GM19025 (cell line): ENCODE results near the gene MATN1.
"Not testable (repeated sequence)": the region's sequence is repeated elsewhere in the genome, so short reads cannot be mapped to it uniquely, and the experiment has no call there.

ENCODE experiments used
- ATAC-seq: cut with Tn5 transposase; IDR thresholded peaks from one replicate; pipeline ENCODE4 v1.9.1; 2021; ENCODE audit warnings: mild to moderate bottlenecking, low read depth, moderate library complexity; ENCODE audit not compliant: unreplicated experiment

The MATN1 gene

DNA sequence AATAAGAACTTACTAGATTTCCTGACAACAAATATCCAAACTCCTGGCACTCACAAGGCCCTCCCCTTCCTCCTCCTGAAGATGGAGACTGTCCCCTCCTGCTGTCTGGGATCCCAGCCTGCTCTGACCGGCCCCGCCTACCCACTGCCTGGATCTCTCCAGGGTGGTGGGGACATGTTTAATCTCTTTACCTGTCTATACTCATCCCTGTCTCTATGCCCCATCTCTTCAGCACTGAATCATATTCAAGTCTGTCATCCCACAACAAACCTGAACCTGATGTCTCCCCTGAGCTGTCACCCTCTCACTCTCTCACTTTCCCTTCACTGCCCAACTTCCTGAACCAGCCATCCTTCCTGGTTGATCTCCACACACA, 22.1 kb downstream of the MATN1 start:
- no peak for ATAC-seq

DNA sequence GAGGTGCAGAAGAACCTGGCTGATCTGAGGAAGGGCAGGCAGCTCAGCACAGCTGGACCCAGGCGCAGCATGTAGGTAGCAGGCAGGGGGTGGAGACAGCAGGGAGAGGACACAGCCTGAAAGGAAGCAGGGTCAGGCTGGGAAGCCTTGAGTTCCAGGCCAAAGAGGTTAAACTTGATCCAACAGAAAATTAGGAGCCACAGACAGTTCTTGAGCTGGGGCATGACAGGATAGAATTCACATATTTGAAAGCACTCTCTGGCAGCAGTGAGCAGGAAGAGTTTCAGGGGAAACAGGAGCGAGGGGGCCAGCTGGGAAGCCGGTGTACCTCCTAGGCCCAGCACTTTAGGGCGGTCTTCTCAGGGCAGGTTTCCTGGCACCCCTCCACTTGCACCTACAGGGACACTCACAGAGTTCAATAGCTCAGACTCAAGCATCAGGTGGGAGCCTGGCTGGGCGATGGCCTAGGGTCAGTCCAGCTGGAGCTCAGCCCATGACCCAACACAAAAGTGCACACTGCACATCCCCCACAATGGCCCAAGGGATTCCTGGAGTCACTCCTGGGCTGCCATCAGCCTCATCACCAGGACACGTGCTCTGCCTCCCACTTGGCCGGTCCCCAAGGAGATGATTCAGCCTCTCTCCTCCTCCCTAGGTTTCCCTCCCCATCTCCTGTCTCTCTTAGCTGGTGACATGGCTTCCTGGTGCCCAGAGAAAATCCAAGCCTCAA, 22.7 kb downstream of the MATN1 start:
- ATAC-seq = no peak

- ATAC-seq = no peak
Observed at GRCh38 chr1:30699762-30700161, 23.6 kb downstream of the MATN1 start.

DNA sequence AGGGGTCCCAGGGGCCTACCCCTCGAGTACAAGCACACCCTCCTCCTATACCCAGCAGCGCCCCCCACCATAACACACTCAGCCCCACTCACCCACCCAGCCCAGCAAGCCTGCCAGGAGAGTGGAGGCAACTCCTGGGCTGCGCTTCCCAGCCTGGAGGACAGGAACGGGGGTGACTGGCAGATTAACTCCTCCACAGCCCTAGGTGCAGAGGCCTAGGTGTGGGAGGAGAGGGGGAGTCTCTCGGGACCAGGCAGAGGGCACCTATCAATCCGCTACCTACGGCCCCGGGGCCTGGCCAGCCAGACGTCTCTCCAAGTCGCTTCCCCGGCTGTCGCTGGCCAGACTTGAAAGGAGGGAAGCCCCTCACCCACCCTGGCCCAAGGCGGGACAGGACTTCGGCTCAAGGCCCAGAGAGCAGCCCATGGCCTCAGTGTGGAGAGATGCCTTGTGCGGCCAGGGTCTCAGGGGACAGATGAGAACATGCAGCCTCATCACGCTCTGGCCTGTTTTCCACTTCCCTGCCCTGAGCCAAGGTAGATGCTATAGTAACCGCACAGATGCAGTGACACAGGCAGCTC, 24.9 kb downstream of the MATN1 start:
- no peak for ATAC-seq

- peak; percentile 57 for ATAC-seq
Observed at GRCh38 chr1:30697571-30698376, 25.6 kb downstream of the MATN1 start.

- no peak for ATAC-seq
Observed at GRCh38 chr1:30696831-30697230, 26.6 kb downstream of the MATN1 start.

- ATAC-seq = no peak
Observed at GRCh38 chr1:30695439-30695841, 27.9 kb downstream of the MATN1 start.

- no peak for ATAC-seq
Observed at GRCh38 chr1:30694280-30695175, 28.9 kb downstream of the MATN1 start.

- ATAC-seq = no peak
Observed at GRCh38 chr1:30693822-30694221, 29.6 kb downstream of the MATN1 start.

DNA sequence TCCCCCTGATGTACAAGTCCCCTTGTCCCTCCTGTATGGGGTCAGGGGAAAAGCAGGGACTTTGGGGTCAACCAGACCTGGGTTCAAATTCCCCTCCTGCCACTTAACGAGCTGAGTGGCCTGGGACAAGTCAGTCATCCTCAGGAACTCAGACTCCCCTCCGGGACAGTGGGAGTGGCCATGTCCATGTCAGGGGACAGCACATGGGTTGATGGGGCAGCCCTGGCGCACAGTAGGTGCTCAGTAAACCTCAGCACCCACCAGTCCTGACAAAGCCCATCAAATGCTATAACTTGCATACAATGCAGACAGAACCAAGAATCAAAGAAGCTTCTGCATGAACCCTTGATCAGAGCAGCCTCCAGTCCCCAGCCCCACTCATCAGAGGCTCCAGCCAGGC, 30.0 kb downstream of the MATN1 start:
- no peak for ATAC-seq

GRCh38 chr1:30692948-30693301, 30.5 kb downstream of the MATN1 start:
- no peak for ATAC-seq

DNA sequence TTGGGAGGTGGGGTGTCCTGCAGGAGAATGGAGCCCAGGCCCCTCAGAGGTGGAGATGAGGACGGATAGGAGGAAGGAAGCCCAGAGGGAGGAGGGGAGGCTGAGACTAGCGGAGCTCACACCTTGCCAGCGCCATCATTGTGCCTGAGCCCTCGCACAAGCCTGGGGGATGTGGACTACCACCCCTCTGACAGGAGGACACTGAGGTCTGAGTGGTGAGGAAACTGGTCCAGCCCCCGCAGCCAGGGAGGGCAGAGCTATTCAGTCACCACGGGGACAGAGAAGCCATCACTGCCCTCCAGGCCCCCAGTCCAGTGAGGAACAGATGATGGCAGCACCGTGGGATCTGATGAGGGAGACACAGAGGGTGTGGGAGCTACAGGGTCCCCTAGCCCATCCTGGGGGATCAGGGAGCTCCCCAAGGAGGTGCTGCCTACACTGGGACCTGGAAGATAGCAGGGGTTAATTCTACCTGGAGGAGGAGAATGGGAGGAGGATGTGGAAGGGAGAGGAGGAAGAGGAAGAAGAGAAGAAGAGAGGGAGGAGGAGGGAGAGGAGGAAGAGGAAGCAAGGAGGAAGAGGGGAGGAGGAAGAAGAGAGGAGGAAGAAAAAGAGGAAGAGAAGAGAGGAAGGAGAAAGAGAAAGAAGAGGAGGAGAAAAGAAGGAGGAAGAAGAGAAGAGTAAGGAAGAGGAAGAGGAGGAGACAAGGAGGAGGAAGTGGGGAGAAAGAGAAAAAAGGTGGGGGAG, 31.0 kb downstream of the MATN1 start:
- ATAC-seq = no peak

GRCh38 chr1:30691480-30691879, 31.9 kb downstream of the MATN1 start:
- no peak for ATAC-seq

DNA sequence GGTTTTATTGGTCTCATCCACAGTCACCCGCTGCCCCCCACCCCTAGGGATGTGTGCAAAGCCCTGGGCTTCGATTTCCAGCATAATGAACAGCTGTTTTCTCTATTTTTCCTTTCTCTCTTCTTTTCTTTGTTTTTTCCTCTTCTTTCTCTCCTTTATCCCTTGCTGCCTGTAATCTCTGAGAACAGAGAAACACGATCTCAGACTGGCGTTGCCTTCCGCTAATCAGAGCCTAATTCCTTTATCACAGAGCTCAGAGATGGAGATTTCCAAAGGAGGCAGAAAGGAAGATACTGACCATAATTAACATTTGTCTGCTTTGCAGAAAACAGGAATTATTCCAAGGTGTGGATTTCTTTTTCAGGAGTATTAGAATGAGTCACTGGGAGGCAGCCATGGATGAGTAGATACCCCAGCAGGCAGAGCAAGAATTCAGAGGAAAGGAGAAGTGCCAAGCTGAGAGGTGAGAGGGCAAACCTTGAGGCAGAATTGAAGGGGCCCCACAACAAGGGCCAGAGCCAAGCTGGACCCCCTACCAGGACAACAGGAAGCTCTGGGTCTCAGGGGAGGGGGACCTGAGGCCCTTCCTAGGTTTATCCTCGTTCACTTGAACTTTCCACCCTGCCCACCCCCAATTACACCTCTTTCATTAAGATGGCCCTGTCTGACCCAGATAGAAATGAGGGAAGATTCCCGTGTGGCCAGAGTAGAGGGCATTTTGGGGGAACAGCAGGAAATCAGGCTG, 33.3 kb downstream of the MATN1 start:
- ATAC-seq = no peak

- ATAC-seq = no peak
Observed at GRCh38 chr1:30688920-30689794, 34.2 kb downstream of the MATN1 start.

DNA sequence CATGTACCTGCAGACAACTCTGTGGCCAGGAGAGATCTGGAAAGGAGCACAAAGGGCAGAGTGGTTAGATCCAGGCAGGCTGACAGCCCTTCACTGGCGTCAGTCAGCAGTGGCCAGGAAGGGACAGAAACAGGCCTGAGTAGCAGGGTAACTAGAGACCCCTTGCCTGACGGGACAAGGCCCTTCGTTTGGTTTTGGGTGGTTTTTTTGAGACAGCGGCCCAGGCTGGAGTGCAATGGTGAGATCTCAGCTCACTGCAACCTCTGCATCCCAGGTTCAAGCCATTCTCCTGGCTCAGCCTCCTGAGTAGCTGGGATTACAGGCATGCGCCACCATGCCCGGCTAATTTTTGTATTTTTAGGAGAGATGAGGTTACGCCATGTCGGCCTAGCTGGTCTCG, 34.9 kb downstream of the MATN1 start:
- ATAC-seq = not testable (repeated sequence)

DNA sequence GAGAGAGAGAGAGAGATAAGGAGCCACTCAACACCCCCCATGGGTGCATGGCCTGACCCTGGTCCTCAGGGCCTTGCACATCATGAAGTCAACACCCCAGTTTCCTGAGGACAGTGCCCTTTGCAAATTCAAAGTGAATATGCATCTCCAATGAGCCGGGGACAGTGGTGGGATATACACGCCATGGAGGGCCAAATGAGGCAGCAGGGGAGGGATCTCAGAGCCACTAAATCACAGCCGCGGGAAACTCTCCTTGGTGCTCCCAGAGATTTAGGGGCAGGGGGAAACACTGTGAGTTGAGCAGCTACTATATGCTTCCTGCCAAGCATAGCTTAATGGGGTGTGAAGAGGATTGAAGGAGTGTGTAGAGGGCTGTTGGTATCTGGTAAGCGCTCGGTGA, 35.5 kb downstream of the MATN1 start:
- ATAC-seq = no peak

DNA sequence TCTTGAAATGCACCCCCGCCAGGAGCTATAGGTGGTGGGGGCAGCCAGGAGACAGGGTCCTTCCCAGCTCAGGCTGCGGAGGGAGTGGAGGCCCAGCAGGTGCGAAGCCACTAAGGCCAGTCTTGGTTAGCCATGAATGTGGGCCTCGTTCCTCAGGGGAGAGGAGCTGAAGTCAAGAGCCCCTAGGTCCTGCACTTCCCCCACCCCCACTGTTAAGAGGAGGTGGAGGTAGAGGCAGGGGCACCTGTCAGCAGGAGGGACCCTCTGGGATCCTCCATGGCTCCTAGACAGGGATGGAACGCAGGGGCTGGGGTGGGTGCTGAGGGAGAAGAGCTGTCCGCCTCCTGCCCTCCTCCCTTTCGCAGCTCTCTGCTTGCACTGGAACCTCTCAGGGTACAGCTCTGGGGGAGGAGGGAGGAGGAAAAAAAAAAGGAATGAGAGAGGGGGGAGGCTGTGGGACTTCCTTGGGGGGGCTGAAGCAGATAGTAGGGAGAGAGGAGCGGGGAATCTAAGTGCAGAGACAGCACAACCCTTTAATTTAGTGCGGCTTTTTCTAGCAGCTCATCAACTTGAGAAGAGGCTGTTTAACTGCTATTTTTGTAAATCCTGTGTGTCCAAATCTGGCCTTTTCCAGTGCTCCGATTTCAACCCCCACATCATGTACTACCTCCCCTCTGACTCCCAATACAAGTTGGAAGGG, 37.0 kb downstream of the MATN1 start:
- ATAC-seq = no peak
